Left hindlimb (tissue), 1 donor: Measurements from ENCODE around the gene MATN1.
A peak's percentile ranks its signal among the peaks of the same experiment; 100 is the strongest.
"Not testable (repeated sequence)": the region's sequence is repeated elsewhere in the genome, so short reads cannot be mapped to it uniquely, and the experiment has no call there.

ENCODE experiments used
- DNase-seq: peaks from one replicate; pipeline ENCODE4 v3.0.0-alpha.2; 2018

MATN1 gene

DNA sequence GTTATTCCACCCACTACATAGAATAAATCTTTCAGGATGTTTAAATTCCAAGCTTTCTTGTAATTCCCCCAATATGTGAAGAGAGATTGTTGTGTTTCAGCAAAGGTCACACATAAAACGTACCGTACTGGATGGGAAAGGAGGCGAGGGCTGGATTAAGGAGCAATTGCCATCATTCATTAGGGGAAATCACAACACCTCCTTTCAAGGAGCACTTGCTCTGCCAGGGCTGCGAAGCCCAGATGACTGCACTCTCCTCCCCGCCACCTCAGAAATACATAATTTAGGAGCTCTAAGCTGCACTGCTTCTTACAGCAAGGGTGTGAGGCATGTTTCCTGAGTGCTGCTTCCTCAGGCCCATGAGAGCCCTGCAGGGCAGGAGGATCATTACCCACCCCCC, 29.6 kb downstream of the MATN1 start:
- peak; percentile 4 for DNase-seq

DNA sequence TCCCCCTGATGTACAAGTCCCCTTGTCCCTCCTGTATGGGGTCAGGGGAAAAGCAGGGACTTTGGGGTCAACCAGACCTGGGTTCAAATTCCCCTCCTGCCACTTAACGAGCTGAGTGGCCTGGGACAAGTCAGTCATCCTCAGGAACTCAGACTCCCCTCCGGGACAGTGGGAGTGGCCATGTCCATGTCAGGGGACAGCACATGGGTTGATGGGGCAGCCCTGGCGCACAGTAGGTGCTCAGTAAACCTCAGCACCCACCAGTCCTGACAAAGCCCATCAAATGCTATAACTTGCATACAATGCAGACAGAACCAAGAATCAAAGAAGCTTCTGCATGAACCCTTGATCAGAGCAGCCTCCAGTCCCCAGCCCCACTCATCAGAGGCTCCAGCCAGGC, 30.0 kb downstream of the MATN1 start:
- peak; percentile 3 for DNase-seq

DNA sequence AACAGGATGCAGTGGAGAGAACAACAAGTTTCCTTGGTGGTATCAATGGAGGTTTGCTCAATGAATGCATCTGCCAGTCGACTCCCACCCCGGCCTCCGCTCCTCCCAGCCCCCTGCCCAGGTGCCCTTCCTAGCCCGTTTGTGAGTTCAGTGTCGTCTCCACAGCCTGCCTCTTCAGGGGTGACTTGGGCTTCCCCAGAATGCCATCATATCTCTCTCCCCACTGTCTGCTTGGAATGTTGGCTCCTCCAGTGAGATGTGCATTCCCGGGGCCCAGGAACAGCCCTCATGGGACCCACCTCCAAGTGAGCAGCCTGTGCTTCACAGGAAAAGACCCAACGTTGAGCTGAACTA, 30.5 kb downstream of the MATN1 start:
- DNase-seq: peak; percentile 19

DNA sequence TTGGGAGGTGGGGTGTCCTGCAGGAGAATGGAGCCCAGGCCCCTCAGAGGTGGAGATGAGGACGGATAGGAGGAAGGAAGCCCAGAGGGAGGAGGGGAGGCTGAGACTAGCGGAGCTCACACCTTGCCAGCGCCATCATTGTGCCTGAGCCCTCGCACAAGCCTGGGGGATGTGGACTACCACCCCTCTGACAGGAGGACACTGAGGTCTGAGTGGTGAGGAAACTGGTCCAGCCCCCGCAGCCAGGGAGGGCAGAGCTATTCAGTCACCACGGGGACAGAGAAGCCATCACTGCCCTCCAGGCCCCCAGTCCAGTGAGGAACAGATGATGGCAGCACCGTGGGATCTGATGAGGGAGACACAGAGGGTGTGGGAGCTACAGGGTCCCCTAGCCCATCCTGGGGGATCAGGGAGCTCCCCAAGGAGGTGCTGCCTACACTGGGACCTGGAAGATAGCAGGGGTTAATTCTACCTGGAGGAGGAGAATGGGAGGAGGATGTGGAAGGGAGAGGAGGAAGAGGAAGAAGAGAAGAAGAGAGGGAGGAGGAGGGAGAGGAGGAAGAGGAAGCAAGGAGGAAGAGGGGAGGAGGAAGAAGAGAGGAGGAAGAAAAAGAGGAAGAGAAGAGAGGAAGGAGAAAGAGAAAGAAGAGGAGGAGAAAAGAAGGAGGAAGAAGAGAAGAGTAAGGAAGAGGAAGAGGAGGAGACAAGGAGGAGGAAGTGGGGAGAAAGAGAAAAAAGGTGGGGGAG, 31.0 kb downstream of the MATN1 start:
- DNase-seq: peak; percentile 23

DNA sequence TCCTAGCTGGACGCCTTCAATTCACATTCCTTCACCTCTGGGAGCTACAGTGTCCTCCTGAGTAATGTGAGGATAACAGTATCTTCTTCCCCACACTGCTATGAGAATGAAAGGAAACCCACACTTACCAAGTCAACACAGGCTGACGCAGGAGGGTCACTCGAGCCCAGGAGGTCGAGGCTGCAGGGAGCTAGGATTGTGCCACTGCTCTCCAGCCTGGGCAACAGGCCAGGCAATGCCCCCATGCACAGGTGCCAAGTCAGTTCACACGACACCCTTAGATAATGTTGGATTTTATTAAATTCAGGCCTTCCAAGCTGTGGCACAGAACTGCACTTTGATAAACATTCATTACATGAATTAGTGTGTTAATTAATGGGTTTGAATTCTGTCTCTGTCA, 31.9 kb downstream of the MATN1 start:
- DNase-seq: peak; percentile 10

DNA sequence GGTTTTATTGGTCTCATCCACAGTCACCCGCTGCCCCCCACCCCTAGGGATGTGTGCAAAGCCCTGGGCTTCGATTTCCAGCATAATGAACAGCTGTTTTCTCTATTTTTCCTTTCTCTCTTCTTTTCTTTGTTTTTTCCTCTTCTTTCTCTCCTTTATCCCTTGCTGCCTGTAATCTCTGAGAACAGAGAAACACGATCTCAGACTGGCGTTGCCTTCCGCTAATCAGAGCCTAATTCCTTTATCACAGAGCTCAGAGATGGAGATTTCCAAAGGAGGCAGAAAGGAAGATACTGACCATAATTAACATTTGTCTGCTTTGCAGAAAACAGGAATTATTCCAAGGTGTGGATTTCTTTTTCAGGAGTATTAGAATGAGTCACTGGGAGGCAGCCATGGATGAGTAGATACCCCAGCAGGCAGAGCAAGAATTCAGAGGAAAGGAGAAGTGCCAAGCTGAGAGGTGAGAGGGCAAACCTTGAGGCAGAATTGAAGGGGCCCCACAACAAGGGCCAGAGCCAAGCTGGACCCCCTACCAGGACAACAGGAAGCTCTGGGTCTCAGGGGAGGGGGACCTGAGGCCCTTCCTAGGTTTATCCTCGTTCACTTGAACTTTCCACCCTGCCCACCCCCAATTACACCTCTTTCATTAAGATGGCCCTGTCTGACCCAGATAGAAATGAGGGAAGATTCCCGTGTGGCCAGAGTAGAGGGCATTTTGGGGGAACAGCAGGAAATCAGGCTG, 33.3 kb downstream of the MATN1 start:
- peak; percentile 10 for DNase-seq

DNA sequence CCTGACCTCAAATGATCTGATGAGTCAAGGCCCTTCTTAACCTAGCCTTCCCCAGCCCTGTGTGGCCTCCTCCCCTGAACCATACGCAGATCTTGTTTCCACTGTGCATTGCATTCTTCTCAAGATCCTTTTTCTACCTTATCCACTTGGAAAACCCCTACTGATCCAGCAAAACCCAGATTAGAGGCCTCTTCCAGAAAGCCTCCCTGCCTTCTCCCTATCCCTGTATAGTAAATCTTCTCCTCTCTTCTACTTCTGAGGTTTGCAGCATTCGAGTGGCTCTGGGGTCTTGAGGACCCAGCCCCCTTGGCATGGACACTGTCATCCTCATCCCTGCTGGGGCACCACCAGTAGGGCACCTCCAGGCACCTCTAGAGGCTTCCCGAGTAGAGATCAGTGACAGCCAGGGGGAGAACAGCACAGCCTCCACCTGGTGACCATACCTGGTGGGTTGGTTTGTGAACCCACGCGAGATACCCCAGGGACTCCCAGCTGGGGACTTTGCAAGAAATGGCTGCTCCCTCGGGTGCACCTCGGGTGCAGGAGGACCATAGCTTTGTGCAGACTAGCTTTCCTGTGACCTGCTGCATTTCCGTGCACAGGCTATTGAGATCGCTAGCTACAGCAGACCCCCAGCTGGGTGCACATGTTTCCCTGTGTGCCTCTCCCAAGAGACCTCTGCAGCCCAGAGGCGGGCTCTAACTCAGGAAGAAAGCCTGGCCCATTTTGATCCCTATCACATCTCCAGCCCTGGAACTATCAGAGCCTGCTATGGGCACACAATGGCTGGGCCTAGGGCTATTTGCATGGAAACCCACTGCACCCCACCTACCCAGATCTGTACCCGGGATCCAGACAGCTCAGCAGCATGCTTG, 34.2 kb downstream of the MATN1 start:
- peak; percentile 8 for DNase-seq

DNA sequence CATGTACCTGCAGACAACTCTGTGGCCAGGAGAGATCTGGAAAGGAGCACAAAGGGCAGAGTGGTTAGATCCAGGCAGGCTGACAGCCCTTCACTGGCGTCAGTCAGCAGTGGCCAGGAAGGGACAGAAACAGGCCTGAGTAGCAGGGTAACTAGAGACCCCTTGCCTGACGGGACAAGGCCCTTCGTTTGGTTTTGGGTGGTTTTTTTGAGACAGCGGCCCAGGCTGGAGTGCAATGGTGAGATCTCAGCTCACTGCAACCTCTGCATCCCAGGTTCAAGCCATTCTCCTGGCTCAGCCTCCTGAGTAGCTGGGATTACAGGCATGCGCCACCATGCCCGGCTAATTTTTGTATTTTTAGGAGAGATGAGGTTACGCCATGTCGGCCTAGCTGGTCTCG, 34.9 kb downstream of the MATN1 start:
- not testable (repeated sequence) for DNase-seq

DNA sequence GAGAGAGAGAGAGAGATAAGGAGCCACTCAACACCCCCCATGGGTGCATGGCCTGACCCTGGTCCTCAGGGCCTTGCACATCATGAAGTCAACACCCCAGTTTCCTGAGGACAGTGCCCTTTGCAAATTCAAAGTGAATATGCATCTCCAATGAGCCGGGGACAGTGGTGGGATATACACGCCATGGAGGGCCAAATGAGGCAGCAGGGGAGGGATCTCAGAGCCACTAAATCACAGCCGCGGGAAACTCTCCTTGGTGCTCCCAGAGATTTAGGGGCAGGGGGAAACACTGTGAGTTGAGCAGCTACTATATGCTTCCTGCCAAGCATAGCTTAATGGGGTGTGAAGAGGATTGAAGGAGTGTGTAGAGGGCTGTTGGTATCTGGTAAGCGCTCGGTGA, 35.5 kb downstream of the MATN1 start:
- DNase-seq: peak; percentile 5

DNA sequence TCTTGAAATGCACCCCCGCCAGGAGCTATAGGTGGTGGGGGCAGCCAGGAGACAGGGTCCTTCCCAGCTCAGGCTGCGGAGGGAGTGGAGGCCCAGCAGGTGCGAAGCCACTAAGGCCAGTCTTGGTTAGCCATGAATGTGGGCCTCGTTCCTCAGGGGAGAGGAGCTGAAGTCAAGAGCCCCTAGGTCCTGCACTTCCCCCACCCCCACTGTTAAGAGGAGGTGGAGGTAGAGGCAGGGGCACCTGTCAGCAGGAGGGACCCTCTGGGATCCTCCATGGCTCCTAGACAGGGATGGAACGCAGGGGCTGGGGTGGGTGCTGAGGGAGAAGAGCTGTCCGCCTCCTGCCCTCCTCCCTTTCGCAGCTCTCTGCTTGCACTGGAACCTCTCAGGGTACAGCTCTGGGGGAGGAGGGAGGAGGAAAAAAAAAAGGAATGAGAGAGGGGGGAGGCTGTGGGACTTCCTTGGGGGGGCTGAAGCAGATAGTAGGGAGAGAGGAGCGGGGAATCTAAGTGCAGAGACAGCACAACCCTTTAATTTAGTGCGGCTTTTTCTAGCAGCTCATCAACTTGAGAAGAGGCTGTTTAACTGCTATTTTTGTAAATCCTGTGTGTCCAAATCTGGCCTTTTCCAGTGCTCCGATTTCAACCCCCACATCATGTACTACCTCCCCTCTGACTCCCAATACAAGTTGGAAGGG, 37.0 kb downstream of the MATN1 start:
- peak; percentile 28 for DNase-seq

DNA sequence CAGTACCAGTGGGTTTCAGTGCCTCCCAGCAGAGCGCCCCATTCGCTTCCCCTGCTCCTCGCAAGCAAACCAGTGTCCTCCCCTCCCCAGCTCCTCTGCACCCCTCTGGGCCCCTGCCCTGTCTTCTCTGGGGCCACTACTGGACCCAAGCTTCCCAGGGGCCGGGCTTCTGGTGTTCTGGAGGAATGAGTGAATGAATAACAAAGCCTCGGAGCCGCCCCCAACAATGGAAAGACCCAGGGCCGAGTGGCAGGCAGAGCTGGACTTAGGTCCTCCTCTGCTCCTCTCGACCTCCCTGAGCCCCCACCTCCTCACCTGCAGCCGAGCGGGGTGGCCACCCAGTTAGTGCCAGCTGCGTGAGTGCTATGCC, 37.6 kb downstream of the MATN1 start:
- peak; percentile 10 for DNase-seq

DNA sequence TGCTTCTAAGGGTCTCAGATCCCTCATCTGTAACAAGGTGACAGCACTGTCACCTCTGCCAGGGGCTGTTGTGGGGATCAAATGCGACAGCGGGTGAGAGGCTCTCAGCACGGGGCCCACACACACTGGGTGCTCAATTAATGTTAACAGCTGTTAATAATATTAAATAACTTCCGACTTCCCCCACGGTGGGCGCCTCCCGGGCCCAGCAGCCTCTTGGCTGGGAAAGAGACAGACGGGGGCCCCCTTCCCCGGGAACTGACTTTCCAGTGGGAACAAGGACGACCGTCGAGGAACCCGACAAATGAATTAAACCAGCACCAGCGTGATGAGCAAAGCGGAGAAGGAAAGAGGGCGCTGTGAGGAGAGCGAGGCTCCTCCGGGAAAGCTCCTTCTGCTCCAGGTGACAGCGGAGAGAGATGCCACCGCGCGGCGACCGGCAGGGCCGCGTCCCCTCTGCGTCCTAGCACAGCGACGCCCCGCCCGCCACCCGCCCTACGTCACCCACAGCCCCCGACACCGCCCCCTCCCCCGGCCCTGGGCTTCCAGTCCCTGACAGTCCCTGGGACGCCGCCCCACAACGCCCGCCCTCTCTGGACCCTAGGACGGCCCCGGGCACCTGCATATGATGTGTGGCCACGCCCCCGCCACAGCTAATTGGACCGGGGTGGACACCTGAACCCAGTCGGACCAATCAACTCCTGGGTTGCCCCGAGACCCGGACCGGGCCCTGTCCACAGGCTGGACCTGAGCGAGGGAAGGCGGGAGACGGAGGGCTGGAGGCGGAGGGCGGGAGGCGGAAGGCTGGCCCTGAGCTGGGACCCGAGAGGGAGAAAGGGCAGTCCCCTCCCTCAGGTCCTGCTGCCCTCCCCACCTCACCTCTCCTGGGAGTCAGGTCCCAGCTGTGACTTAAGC, 38.2 kb downstream of the MATN1 start:
- DNase-seq: peak; percentile 24

DNA sequence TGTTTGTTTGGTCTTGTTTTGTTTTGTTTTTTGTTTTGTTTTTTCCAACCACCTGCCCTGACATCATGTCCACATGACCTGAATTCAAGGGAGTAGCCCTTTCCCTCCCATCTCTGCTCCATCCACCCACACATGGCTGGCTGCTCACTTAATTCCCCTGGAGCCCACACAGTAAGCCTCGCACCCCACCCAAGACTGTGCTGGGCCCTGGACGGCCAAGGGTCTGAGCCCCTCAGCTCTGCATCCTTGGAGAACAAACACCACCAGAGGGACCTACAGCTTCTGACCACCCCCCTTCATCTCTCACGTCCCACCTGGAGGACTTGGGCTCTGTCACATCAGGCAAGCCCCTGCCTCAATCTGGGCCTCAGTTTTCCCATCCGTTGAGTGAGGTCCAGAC, 39.1 kb downstream of the MATN1 start:
- DNase-seq: no peak

DNA sequence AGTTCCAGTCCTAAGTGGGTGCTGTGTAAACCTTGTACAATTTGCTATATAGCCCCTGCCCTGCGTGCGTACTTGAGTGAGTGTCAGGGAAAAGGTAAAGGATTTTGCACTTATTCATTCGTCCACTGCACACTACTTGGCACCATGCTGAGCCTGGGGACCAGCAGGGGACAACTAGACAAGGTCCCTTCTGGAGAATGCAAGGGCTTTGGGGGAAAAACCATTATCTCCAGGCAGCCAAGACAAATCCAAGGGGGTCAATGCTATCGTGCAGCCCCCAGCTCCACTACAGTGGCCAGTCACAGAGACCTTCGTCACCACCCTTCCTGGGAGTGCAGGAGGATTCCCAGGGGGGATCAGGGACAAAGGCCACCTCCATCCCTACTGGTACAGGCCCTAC, 39.7 kb downstream of the MATN1 start:
- DNase-seq: no peak

DNA sequence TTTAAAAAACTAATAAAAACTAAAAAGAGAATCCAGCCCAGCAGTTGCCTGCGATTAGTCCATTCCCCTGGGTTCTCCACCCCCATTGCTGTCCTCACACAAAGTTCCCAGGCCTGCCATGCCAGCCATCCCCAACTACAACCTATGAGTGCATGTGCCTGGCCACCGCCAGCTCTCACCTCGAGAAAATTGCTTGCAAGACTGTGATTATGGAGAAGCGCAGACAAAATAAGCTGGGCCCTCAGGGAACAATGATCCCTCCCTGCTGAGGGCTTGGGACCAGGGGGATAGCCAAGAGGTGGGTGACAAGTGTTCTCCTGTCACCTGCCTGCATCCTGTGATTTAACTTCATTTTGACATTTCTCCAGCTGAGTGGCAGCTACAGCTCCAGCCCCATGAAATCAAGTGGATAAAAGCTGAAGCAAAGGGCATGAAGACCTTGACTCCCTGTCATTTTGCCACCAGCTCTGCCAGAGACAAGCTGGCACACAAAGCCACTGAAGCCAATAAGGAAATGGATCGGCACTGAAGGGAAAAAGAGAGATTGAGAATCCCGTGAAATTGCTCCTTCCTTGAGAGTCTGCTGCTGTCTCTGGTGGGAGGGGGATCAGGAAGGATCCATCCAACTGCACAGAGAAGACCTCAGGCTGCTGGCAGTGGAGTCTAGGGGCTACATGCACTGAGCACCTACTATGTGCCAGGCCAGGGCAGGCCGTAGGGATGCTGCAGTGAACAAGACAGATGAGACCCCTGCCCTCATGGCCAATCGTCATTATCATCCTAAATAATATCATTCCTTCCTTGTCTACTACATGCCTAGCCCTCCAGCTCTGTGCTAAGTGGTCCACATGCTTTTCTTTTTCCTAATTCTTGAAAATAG, 40.7 kb downstream of the MATN1 start:
- peak; percentile 11 for DNase-seq

DNA sequence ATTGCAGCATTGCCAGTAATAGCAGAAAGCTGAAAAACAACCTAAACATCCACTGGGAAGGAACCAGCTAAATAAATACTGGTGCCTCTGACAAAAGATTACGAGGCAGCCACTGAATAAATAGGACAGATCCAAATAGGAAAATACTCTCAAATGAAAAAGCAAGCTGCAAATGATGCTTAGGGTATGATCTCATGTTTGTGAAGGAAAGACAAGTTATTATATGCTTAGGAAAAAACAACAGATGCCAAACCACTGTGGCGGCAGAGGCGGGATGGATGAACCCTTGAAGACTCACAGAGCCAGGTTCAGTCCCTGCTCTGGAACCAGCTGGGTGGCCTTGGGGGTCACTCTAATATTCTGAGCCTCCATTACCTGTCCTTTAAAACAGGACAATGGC, 41.6 kb downstream of the MATN1 start:
- peak; percentile 6 for DNase-seq

DNA sequence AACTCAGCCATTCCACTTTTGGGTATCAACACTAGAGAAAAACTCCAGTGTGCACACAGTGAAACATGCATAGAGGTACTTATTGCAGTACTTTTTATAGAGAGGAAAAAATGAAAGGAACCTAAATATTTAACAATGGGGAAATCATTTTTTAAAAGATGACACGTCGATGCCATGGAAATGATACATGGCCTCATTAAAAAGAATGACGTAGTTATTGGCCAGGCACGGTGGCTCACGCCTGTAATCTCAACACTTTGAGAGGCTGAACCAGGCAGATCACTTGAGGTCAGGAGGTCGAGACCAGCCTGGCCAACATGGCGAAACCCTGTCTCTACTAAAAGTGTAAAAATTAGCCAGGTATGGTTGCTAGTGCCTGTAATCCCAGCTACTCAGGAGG, 42.5 kb downstream of the MATN1 start:
- DNase-seq: peak; percentile 10

DNA sequence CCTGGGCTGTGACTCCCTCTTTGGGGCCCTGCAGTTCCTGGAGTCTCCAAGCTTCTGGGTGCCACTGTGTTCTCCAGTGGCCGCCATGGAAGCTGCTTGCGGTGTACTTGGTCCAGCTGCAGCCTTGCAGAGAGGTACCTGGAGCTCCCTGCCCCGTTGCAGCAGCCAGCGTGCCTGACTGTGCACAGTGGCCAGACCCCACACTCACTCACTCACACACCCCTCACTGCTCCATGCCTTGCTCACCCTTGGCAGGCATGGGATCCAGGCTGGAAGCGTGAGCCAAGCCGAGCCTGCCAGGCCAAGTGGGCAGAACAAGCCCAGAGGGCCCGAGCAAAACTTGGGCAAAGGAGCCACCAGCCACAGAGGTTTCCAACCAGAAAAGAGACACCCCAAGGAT, 43.0 kb downstream of the MATN1 start:
- peak; percentile 15 for DNase-seq

DNA sequence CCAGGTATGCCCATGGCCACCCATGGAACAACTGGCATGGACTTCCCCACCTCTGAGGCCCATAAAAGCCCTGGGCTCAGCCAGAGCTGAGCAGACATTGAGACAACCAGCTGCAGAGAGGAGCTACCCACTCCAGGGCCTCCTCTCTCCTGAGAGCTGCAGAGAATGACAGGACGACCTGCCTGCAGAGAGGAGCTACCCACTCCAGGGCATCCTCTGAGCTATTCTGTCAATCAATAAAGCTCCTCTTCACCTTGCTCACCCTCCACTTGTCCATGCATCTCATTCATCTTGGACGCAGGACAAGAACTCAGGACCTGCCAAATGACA, 43.4 kb downstream of the MATN1 start:
- DNase-seq: no peak

DNA sequence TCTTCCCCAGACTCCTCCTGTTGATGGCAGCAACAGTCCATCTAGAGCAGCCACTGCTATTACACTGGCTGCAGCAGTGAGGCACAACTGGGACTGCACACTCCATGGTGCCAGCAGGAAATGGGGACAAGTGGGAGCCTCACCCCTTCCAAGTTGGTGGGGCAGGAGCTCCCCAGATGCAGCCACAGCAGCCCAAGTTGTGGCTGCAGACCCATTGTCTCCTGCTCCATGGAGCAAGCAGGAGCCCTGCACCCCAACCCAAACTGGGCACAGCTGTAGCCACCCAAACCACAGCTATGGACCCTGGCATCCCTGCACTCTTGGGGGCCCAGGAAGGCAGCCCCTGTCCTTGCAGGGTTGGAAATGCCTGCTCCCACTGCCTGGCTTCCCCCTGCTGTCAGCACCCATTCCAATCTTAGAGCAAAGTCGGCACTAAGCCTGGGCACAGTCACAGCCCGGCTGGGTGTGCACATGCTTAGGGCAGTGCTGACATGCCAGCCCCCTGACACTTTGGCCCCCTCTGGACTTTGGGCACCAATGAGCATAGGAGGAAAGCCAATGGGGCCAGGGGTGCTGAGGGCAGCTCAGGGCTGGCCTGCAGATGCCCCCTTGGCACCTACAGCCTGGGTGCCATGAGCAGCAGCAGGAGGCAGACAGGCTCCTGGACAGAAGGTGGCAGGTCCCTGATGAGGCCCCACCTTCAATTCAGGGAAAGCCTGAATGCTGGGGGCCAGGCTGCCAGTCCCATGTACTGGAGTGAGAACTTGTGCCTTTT, 44.0 kb downstream of the MATN1 start:
- DNase-seq: peak; percentile 12
